ENCODE data around the gene AUTS2. TPM values are rescaled to one million over a fixed set of nuclear protein-coding genes. Genes with fewer than 3 reads are reported as not detected.

Gene AUTS2
- total RNA-seq, 1 donor from 2014 or later, result 1.2 TPM

GRCh38 chr7:70005480-70005879 is 407.2 kb downstream of the AUTS2 start:
- no peak for DNase-seq

GRCh38 chr7:70005891-70006260 is 407.6 kb downstream of the AUTS2 start:
- DNase-seq, result no peak

- no peak for DNase-seq
These were observed 408.1 kb downstream of the AUTS2 start for GRCh38 chr7:70006261-70006920.

GRCh38 chr7:70008466-70008865 is 410.2 kb downstream of the AUTS2 start:
- DNase-seq, result no peak

GRCh38 chr7:70014472-70015177 is 416.4 kb downstream of the AUTS2 start:
- no peak for DNase-seq

GRCh38 chr7:70015353-70015752 is 417.1 kb downstream of the AUTS2 start:
- no peak for DNase-seq

- DNase-seq, result no peak
These were observed 417.9 kb downstream of the AUTS2 start for GRCh38 chr7:70016044-70016770.

- no peak for DNase-seq
These were observed 419.1 kb downstream of the AUTS2 start for GRCh38 chr7:70017357-70017756.

- no peak for DNase-seq
These were observed 420.4 kb downstream of the AUTS2 start for GRCh38 chr7:70018700-70019099.

- no peak for DNase-seq
These were observed 429.6 kb downstream of the AUTS2 start for GRCh38 chr7:70027867-70028266.

- no peak for DNase-seq
These were observed 430.3 kb downstream of the AUTS2 start for GRCh38 chr7:70028620-70029019.

GRCh38 chr7:70029993-70030392 is 431.7 kb downstream of the AUTS2 start:
- no peak for DNase-seq

- no peak for DNase-seq
These were observed 432.5 kb downstream of the AUTS2 start for GRCh38 chr7:70030745-70031144.

GRCh38 chr7:70031245-70031644 is 433.0 kb downstream of the AUTS2 start:
- DNase-seq, result no peak

- DNase-seq, result no peak
These were observed 434.4 kb downstream of the AUTS2 start for GRCh38 chr7:70032649-70033048.

- no peak for DNase-seq
These were observed 435.0 kb downstream of the AUTS2 start for GRCh38 chr7:70033226-70033625.

- DNase-seq, result no peak
These were observed 436.7 kb downstream of the AUTS2 start for GRCh38 chr7:70034999-70035398.

GRCh38 chr7:70035519-70035918 is 437.2 kb downstream of the AUTS2 start:
- no peak for DNase-seq

- no peak for DNase-seq
These were observed 437.7 kb downstream of the AUTS2 start for GRCh38 chr7:70035955-70036354.

GRCh38 chr7:70036695-70037094 is 438.4 kb downstream of the AUTS2 start:
- DNase-seq, result no peak

- no peak for DNase-seq
These were observed 439.1 kb downstream of the AUTS2 start for GRCh38 chr7:70037171-70037933.

- DNase-seq, result no peak
These were observed 441.8 kb downstream of the AUTS2 start for GRCh38 chr7:70040051-70040450.

Measured in dermis blood vessel endothelial cell (primary cell).